Thoracic aorta (tissue), 2 donors: ENCODE data around the gene SPP1. TPM values are rescaled to one million over a fixed set of nuclear protein-coding genes. Genes with fewer than 3 reads are reported as not detected.
A peak's percentile ranks its signal among the peaks of the same experiment; 100 is the strongest.
"Not testable (repeated sequence)": the region's sequence is repeated elsewhere in the genome, so short reads cannot be mapped to it uniquely, and the experiment has no call there.

ENCODE experiments used
- ATAC-seq: fragments of 150-250 bp; one replicate; pipeline ENCODE4 v1.8.0; 2017; ENCODE audit warnings: low read depth; ENCODE audit not compliant: insufficient number of reproducible peaks, low FRiP score
- DNase-seq: peaks from one replicate; pipeline ENCODE4 v3.0.0-alpha.2; 2020; ENCODE audit warnings: low spot score
- H3K27ac ChIP-seq, 2 donors: fragments of 200-600 bp; sonication (generic); 1 replicate in 1 of 2; 2 replicates in 1 of 2; pipeline ENCODE4 v1.5.1; 2016; ENCODE audit warnings: mild to moderate bottlenecking in 2 of 2, moderate library complexity in 2 of 2
- H3K27me3 ChIP-seq: fragments of 200-600 bp; sonication (generic); replicated peaks from 2 replicates; pipeline ENCODE4 v1.6.0; 2016; ENCODE audit warnings: mild to moderate bottlenecking; ENCODE audit not compliant: insufficient read depth
- H3K36me3 ChIP-seq: fragments of 200-600 bp; sonication (generic); one replicate; pipeline ENCODE4 v1.5.1; 2016
- H3K4me1 ChIP-seq, 2 donors: fragments of 200-600 bp; sonication (generic); 1 replicate in 1 of 2; 2 replicates in 1 of 2; pipeline versions ENCODE4 v1.5.1 to v1.6.0; 2016; ENCODE audit warnings: low read depth in 2 of 2, mild to moderate bottlenecking in 1 of 2; ENCODE audit not compliant: control insufficient read depth in 1 of 2
- H3K4me3 ChIP-seq: fragments of 200-600 bp; sonication (generic); 2 replicates; pipeline ENCODE4 v1.5.1; 2016; ENCODE audit warnings: mild to moderate bottlenecking
- H3K9me3 ChIP-seq: fragments of 200-600 bp; sonication (generic); 2 replicates; pipeline ENCODE4 v1.5.1; 2016
- total RNA-seq, 2 donors: library from RNA; depleted of rRNA; stranded (reverse); fragments of >200 nt; gene quantifications; one replicate each; pipeline versions ENCODE4 v1.1.0 to v1.2.3, GENCODE V29; 2016
- TF ChIP-seq, protein P1 (sequence below): fragments of 200-600 bp; sonication (generic); IDR thresholded peaks from one replicate; pipeline ENCODE4 v1.5.1; 2019; ENCODE audit warnings: antibody characterized with exemption

Gene SPP1
- total RNA-seq, 2 donors from 2014 or later, result 22.1 to 29.2 TPM

DNA sequence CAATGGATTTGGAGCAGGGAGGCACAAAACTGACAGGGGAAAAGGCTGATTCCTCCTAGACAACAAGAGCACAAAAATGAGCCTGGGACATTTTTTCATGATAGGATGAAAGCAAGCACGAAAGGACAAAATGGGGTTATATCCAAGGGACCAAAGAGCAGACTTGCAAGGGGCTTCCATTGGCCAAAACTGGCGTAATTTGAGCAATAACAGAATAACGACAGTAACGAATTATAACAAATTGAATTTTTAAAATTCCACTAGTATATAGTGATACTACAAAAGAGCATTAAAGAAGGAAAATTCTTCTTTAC lies 10.3 kb downstream of the SPP1 start:
- Histone ChIP-seq H3K36me3 (no peaks in the 10 kb centered on the region), H3K27me3 (no peaks in the 10 kb centered on the region), H3K9me3 (no peaks in the 10 kb centered on the region), H3K27ac (no peak overlapping the region), H3K4me1 (no peaks in the 10 kb centered on the region), H3K4me3 (no peak overlapping the region)
- DNase-seq (no peak), ATAC-seq (no peak)
- TF ChIP-seq, protein P1, sequence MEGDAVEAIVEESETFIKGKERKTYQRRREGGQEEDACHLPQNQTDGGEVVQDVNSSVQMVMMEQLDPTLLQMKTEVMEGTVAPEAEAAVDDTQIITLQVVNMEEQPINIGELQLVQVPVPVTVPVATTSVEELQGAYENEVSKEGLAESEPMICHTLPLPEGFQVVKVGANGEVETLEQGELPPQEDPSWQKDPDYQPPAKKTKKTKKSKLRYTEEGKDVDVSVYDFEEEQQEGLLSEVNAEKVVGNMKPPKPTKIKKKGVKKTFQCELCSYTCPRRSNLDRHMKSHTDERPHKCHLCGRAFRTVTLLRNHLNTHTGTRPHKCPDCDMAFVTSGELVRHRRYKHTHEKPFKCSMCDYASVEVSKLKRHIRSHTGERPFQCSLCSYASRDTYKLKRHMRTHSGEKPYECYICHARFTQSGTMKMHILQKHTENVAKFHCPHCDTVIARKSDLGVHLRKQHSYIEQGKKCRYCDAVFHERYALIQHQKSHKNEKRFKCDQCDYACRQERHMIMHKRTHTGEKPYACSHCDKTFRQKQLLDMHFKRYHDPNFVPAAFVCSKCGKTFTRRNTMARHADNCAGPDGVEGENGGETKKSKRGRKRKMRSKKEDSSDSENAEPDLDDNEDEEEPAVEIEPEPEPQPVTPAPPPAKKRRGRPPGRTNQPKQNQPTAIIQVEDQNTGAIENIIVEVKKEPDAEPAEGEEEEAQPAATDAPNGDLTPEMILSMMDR, result no peak

DNA sequence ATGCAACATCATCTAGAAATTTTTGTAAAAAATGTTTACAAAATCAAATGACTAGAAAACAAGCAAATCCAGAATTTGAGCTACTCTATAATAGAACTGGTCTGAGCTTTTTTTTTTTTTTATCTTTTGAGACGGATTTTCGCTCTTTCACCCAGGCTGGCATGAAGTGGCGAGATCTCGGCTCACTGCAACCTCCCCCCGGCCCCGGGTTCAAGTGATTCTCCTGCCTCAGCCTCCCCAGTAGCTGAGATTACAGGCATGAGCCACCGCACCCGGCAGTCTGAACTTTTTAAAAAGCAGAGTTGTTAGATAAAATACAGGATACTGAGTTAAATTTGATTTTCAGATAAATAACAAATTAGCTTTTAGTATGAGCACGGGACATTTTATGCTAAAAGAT lies 11.0 kb downstream of the SPP1 start:
- Histone ChIP-seq H3K27ac (no peak overlapping the region), H3K27me3 (no peaks in the 10 kb centered on the region), H3K4me1 (no peaks in the 10 kb centered on the region), H3K36me3 (no peaks in the 10 kb centered on the region), H3K4me3 (no peak overlapping the region), H3K9me3 (no peaks in the 10 kb centered on the region)
- DNase-seq, result no peak
- TF ChIP-seq, protein P1, result no peak
- no peak for ATAC-seq

DNA sequence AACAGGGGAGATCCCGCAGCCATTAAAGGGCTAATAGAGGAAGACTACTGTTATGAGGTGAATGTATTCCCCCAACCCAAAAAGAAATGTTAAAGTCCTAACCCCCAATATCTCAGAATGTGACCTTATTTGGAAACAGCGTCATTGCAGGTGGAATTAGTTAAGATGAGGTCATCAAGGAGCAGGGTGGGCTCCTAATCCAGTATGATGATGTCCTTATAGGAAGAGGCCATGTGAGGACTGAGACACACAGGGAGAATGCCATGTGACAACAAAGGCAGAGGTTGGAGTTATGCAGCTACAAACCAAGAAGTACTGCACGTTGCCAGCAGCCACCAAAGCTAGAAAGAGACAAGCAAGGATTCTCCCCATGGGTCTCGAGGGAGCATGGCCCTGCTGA lies 14.3 kb downstream of the SPP1 start:
- DNase-seq (no peak), ATAC-seq (no peak)
- Histone ChIP-seq H3K4me3 (no peak overlapping the region), H3K9me3 (no peaks in the 10 kb centered on the region), H3K4me1 (no peaks in the 10 kb centered on the region), H3K36me3 (no peaks in the 10 kb centered on the region), H3K27me3 (no peaks in the 10 kb centered on the region), H3K27ac (no peak overlapping the region)
- TF ChIP-seq, protein P1, result no peak

DNA sequence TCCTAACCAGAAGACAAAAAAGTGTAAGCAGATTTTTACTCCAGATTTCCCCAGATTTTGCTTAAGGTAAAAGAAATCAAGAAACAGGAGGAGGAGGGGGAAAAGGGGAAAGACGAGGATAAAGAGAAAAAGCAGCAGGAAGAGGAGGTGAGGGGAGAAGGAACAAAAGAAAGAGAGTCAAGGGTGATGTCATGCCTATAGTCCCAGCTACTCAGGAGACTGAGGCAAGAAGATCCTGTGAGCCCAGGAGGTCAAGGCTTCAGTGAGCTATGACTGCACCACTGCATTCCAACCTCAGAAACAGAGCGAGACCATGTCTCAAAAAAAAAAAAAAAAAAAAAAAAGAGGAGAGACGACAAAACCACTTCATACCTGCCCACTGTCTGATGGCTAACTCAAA lies 19.9 kb downstream of the SPP1 start:
- ATAC-seq, result no peak
- H3K9me3 ChIP-seq, result no peaks in the 10 kb centered on the region
- no peak overlapping the region for H3K27ac ChIP-seq
- DNase-seq, result no peak
- TF ChIP-seq, protein P1, result no peak
- H3K4me3 ChIP-seq, result no peak overlapping the region
- H3K4me1 ChIP-seq, result no peaks in the 10 kb centered on the region
- H3K27me3 ChIP-seq, result no peaks in the 10 kb centered on the region
- H3K36me3 ChIP-seq, result no peaks in the 10 kb centered on the region

DNA sequence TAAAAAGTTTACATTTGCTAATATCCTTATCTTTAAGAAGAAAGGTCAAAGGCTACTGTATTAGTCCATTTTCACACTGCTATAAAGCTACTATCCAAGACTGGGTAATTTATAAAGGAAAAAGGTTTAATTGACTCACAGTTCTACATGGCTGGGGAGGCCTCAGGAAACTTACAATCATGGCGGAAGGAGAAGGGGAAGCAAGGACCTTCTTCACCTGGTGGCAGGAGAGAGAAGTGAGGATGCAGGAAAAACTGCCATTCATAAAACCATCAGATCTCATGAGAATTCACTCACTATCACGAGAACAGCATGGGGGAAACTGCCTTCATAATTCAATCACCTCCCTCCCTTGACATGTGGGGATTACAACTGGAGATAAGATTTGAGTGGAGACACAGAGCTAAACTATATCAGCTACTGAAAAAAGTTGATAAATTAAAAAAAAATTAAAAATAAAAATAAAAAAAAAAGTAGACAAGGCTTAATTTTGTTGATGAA lies 23.7 kb downstream of the SPP1 start:
- not testable (repeated sequence) for H3K27me3 ChIP-seq, DNase-seq, ATAC-seq, H3K9me3 ChIP-seq, H3K27ac ChIP-seq, H3K4me3 ChIP-seq, H3K36me3 ChIP-seq
- peaks cover 11 to 31% of the 10 kb centered on the region in 2 donors for H3K4me1 ChIP-seq

DNA sequence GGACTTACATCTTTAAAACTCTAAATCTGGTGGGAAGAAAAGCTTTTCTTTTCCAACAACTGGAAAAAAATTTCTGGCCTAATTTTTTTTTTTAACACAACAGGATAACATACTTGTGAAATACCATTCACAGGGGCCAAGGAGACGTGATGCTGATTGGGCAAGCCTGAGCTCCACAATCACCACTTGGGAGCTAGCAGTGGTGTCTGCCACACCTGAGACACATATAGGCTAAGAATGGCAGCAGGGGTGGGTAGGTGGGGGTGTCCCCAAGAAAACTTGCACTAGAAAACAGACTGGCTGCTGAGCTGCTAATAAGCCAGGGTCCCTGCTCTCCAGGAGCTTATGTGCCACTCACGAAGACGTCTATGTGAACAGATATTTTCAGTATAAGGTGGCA lies 26.4 kb downstream of the SPP1 start:
- H3K9me3 ChIP-seq, result no peaks in the 10 kb centered on the region
- ATAC-seq (no peak), DNase-seq (no peak)
- H3K27ac ChIP-seq, result peak overlapping the region; percentile 64 to 84
- no peaks in the 10 kb centered on the region for H3K27me3 ChIP-seq
- no peaks in the 10 kb centered on the region for H3K36me3 ChIP-seq
- TF ChIP-seq, protein P1, result no peak
- peak overlapping the region; percentile 20 for H3K4me3 ChIP-seq
- peaks cover 11 to 57% of the 10 kb centered on the region in 2 donors for H3K4me1 ChIP-seq
